IMR-90 (cell line): ENCODE data around the gene TAGLN. TPM values are rescaled to one million over a fixed set of nuclear protein-coding genes. Genes with fewer than 3 reads are reported as not detected.
A peak's percentile ranks its signal among the peaks of the same experiment; 100 is the strongest.

Experiments used
- ATAC-seq: fragments of 200-7000 bp; cut with Tn5 transposase; 2 replicates; pipeline ENCODE4 v1.9.1; 2020; ENCODE audit warnings: low read depth, mild to moderate bottlenecking, moderate library complexity
- BruUV-seq: library from RNA; stranded (reverse); fragments of 400-500 nt; replicated peaks from 2 replicates; lab custom pipeline; 2021; lab: Mats Ljungman, UMichigan
- CTCF ChIA-PET: fragments of 300-600 bp; formaldehyde crosslinking; extraction: SDS; loops from one replicate; lab custom pipeline; 2021; ENCODE audit warnings: antibody characterized with exemption; lab: Yijun Ruan, JAX
- POLR2A ChIA-PET: fragments of 300-600 bp; sonication (Branson Sonifier 250); formaldehyde crosslinking; loops from one replicate; lab custom pipeline; 2022; ENCODE audit warnings: antibody characterized with exemption; ENCODE audit not compliant: unreplicated experiment; lab: Charles Lee
- DNase-seq: peaks from one replicate; pipeline ENCODE4 v3.0.0; 2013
- H2AFZ ChIP-seq: replicated peaks from 2 replicates; pipeline ENCODE3; 2013; ENCODE audit warnings: low read length, mild to moderate bottlenecking; ENCODE audit not compliant: poor library complexity
- H2AK5ac ChIP-seq: 2 replicates; pipeline ENCODE4 v1.6.1; 2013; ENCODE audit warnings: low read depth, low read length, inconsistent platforms
- H2AK9ac ChIP-seq: replicated peaks from 2 replicates; pipeline ENCODE3; 2013; ENCODE audit warnings: mild to moderate bottlenecking, low read depth, low read length, moderate library complexity; ENCODE audit not compliant: poor library complexity
- H2BK120ac ChIP-seq: 2 replicates; pipeline ENCODE4 v1.6.1; 2013; ENCODE audit warnings: low read depth, low read length, inconsistent platforms
- H2BK15ac ChIP-seq: 3 replicates; pipeline ENCODE4 v1.6.1; 2013; ENCODE audit warnings: low read depth, low read length, inconsistent platforms
- H2BK20ac ChIP-seq: 2 replicates; pipeline ENCODE4 v1.6.1; 2013; ENCODE audit warnings: low read depth, mild to moderate bottlenecking, inconsistent platforms, low read length, moderate library complexity
- H2BK5ac ChIP-seq: 2 replicates; pipeline ENCODE4 v1.6.1; 2013; ENCODE audit warnings: mild to moderate bottlenecking, low read depth, low read length, inconsistent platforms; ENCODE audit not compliant: poor library complexity, severe bottlenecking
- H3K14ac ChIP-seq: replicated peaks from 2 replicates; pipeline ENCODE4 v1.6.1; 2013; ENCODE audit warnings: low read depth, low read length, inconsistent platforms
- H3K18ac ChIP-seq: 2 replicates; pipeline ENCODE4 v1.6.1; 2013; ENCODE audit warnings: low read depth, low read length, control low read depth
- H3K23ac ChIP-seq: 2 replicates; pipeline ENCODE4 v1.6.1; 2013; ENCODE audit warnings: low read depth, low read length, inconsistent platforms
- H3K27ac ChIP-seq: 2 replicates; pipeline ENCODE4 v1.5.1; 2013; ENCODE audit warnings: mild to moderate bottlenecking, control low read depth, low read length; ENCODE audit not compliant: insufficient read depth
- H3K27me3 ChIP-seq: 2 replicates; pipeline ENCODE4 v1.6.1; 2013; ENCODE audit warnings: low read length; ENCODE audit not compliant: control insufficient read depth, insufficient read depth
- H3K36me3 ChIP-seq: 2 replicates; pipeline ENCODE4 v1.6.1; 2013; ENCODE audit warnings: low read length, mixed read lengths; ENCODE audit not compliant: control insufficient read depth, insufficient read depth
- H3K4ac ChIP-seq: 2 replicates; pipeline ENCODE4 v1.6.1; 2013; ENCODE audit warnings: low read depth, low read length, inconsistent platforms
- H3K4me1 ChIP-seq: 2 replicates; pipeline ENCODE4 v1.6.1; 2013; ENCODE audit warnings: low read length, mixed read lengths; ENCODE audit not compliant: control insufficient read depth, insufficient read depth
- H3K4me2 ChIP-seq: 2 replicates; pipeline ENCODE4 v1.6.1; 2013; ENCODE audit warnings: low read depth, mild to moderate bottlenecking, control low read depth, low read length, moderate library complexity
- H3K4me3 ChIP-seq: 2 replicates; pipeline ENCODE4 v1.5.1; 2013; ENCODE audit warnings: low read depth, mild to moderate bottlenecking, control low read depth, low read length, moderate library complexity; ENCODE audit not compliant: insufficient read depth
- H3K56ac ChIP-seq: 2 replicates; pipeline ENCODE4 v1.6.1; 2013; ENCODE audit warnings: low read length, inconsistent platforms; ENCODE audit not compliant: insufficient read depth; ENCODE audit errors: extremely low read depth
- H3K79me1 ChIP-seq, 2 experiments: 2 replicates each; pipeline ENCODE4 v1.6.1; 2013; ENCODE audit warnings: low read length in 2 of 2, inconsistent platforms in 1 of 2, low read depth in 1 of 2
- H3K9ac ChIP-seq: 2 replicates; pipeline ENCODE4 v1.6.1; 2013; ENCODE audit warnings: low read depth, low read length, control low read depth
- H3K9me1 ChIP-seq: 2 replicates; pipeline ENCODE4 v1.6.1; 2013; ENCODE audit warnings: low read length, inconsistent platforms; ENCODE audit not compliant: insufficient read depth
- H3K9me3 ChIP-seq: 2 replicates; pipeline ENCODE4 v1.6.1; 2013; ENCODE audit warnings: low read length; ENCODE audit not compliant: control insufficient read depth, insufficient read depth
- H4K20me1 ChIP-seq: 2 replicates; pipeline ENCODE4 v1.6.1; 2013; ENCODE audit warnings: low read length, inconsistent platforms; ENCODE audit not compliant: insufficient read depth
- H4K5ac ChIP-seq: 2 replicates; pipeline ENCODE4 v1.6.1; 2013; ENCODE audit warnings: mild to moderate bottlenecking, low read depth, low read length, control low read depth
- H4K8ac ChIP-seq, 2 experiments: 2 replicates each; pipeline ENCODE4 v1.6.1; 2013; ENCODE audit warnings: low read depth in 2 of 2, low read length in 2 of 2, control low read depth in 1 of 2, inconsistent platforms in 1 of 2
- H4K91ac ChIP-seq: 2 replicates; pipeline ENCODE4 v1.6.1; 2013; ENCODE audit warnings: low read depth, low read length, inconsistent platforms; ENCODE audit not compliant: insufficient read depth
- BHLHE40 ChIP-seq: fragments of 150-350 bp; IDR thresholded peaks from 2 replicates; pipeline ENCODE4 v1.6.1; 2016; ENCODE audit warnings: mild to moderate bottlenecking, low read depth, low read length
- CEBPB ChIP-seq: IDR thresholded peaks from 2 replicates; pipeline ENCODE4 v1.6.1; 2012; ENCODE audit warnings: low read depth, low read length, improper control_type of control experiment
- CTCF ChIP-seq: conservative IDR thresholded peaks from 2 replicates; pipeline ENCODE4 v1.5.1; 2012; ENCODE audit warnings: mild to moderate bottlenecking, low read depth, low read length, improper control_type of control experiment
- FOS ChIP-seq: fragments of 150-350 bp; IDR thresholded peaks from 2 replicates; pipeline ENCODE4 v1.6.1; 2016; ENCODE audit warnings: low read depth, low read length
- MAFK ChIP-seq: IDR thresholded peaks from 2 replicates; pipeline ENCODE4 v1.6.1; 2012; ENCODE audit warnings: low read depth, low read length, improper control_type of control experiment
- MXI1 ChIP-seq: IDR thresholded peaks from 2 replicates; pipeline ENCODE4 v1.6.1; 2012; ENCODE audit warnings: low read depth, mild to moderate bottlenecking, low read length, moderate library complexity, borderline replicate concordance
- RFX5 ChIP-seq: IDR thresholded peaks from 2 replicates; pipeline ENCODE4 v1.8.0; 2012; ENCODE audit warnings: low read depth, mild to moderate bottlenecking, low read length, moderate library complexity
- SMC3 ChIP-seq: fragments of 150-350 bp; IDR thresholded peaks from 2 replicates; pipeline ENCODE4 v1.6.1; 2016; ENCODE audit warnings: low read depth, mild to moderate bottlenecking, antibody characterized with exemption, low read length, moderate library complexity
- USF2 ChIP-seq: fragments of 150-350 bp; IDR thresholded peaks from 2 replicates; pipeline ENCODE4 v1.6.1; 2017; ENCODE audit warnings: mild to moderate bottlenecking, antibody characterized with exemption, low read length, low read depth
- WGBS, 2 experiments: methylation state at CpG; one replicate each; pipeline versions ENCODE4 v1.1.5 to v1.1.7; 2013; ENCODE audit warnings: missing lambda C conversion rate in 2 of 2; ENCODE audit not compliant: insufficient read length in 1 of 2; ENCODE audit errors: extremely low coverage in 2 of 2; 5-methylcytosine and 5-hydroxymethylcytosine counted together
- dilution Hi-C: fragments of 300-500 bp; cut with HindIII; formaldehyde crosslinking; loops from one replicate; pipeline ENCODE4 v1.14.3; 2018; ENCODE audit warnings: low sequenced_read_pairs; ENCODE audit not compliant: unreplicated experiment
- in situ Hi-C: fragments of 300-500 bp; cut with MboI; formaldehyde crosslinking; loops from 3 replicates; pipeline ENCODE4 v1.14.3; 2019; ENCODE audit warnings: low sequenced_read_pairs, inconsistent platforms, mixed read lengths
- intact Hi-C: fragments of 100-400 bp; cut with micrococcal nuclease; formaldehyde crosslinking; loops from 2 replicates; pipeline ENCODE4 v1.10.0; 2022
- polyA plus RNA-seq, 3 experiments: library from polyadenylated mRNA; depleted of rRNA; stranded (reverse); fragments of >200 nt; gene quantifications; 2 replicates each; pipeline ENCODE4 v1.2.3, GENCODE V29; 2012; ENCODE audit warnings: low replicate concordance in 1 of 3
- total RNA-seq: library from RNA; depleted of rRNA; stranded (reverse); fragments of >200 nt; gene quantifications from 2 replicates; pipeline ENCODE4 v1.2.3, GENCODE V29; 2012

The TAGLN gene
- total and polyA plus RNA-seq, 2 of the 4 experiments (the other 2 are of a cell fraction), result 2,558 to 3,760 TPM

GRCh38 chr11:117177534-117178209 is 21.5 kb upstream of the TAGLN start:
- H2BK120ac ChIP-seq, result peak overlapping the region; percentile 87
- BruUV-seq, result no TSS peak
- 0 out of 2 replicates have a peak overlapping the region, but pooled peaks have one; percentile 18 for H3K4me3 ChIP-seq
- H3K36me3 ChIP-seq, result peaks cover 10% of the 10 kb centered on the region
- H4K5ac ChIP-seq, result peak overlapping the region; percentile 28
- no peak overlapping the region for H3K23ac ChIP-seq
- peak overlapping the region; percentile 88 for H2BK5ac ChIP-seq
- H2AK9ac ChIP-seq, result peak overlapping the region; percentile 21
- CTCF ChIA-PET, result no interaction called here
- peak overlapping the region; percentile 81 to 96; a peak in 3 of 4 replicates for H4K8ac ChIP-seq
- no peaks in the 10 kb centered on the region for H3K27me3 ChIP-seq
- H3K56ac ChIP-seq, result no peak overlapping the region
- H2BK20ac ChIP-seq, result peak overlapping the region; percentile 90; the same call in 1 of the 2 replicates
- H3K9ac ChIP-seq, result peak overlapping the region; percentile 59
- 54% methylated on average over 2 of the region's 10 CpGs; no CpG with 5 or more reads in 1 of the 2 experiments for WGBS, 2 experiments
- H3K14ac ChIP-seq, result peak overlapping the region; percentile 91
- peaks cover 21 to 52% of the 10 kb centered on the region in 2 experiments for H3K79me1 ChIP-seq
- no peak for ATAC-seq
- dilution Hi-C loops (no loop called here), in situ Hi-C loops (no loop called here), intact Hi-C loops (loop anchor here (1.0 kb wide), 1 partner anchor 32 kb away; no protein-coding TSS in a partner anchor)
- H2AK5ac ChIP-seq, result peak overlapping the region; percentile 88; the same call in 1 of the 2 replicates
- TF ChIP-seq USF2 (no peak), CEBPB (no peak), FOS (no peak), MXI1 (no peak), MAFK (no peak), BHLHE40 (no peak), CTCF (no peak), SMC3 (no peak), RFX5 (no peak)
- no peaks in the 10 kb centered on the region for H3K9me3 ChIP-seq
- no peaks in the 10 kb centered on the region; the same call in none of the 2 replicates for H4K20me1 ChIP-seq
- H3K4me1 ChIP-seq, result peaks cover 13% of the 10 kb centered on the region
- peak overlapping the region; percentile 90; the same call in 2 of the 3 replicates for H2BK15ac ChIP-seq
- H3K4ac ChIP-seq, result peak overlapping the region; percentile 89
- POLR2A ChIA-PET, result interaction anchor here (0.6 to 1.6 kb wide), 3 partner anchors 22 to 1444 kb away, joined by 3 read pairs; no protein-coding TSS in a partner anchor
- peak overlapping the region; percentile 74 for H3K18ac ChIP-seq
- peak overlapping the region; percentile 67 for H3K27ac ChIP-seq
- peak overlapping the region; percentile 92 for H2AFZ ChIP-seq
- peaks cover 15% of the 10 kb centered on the region for H3K9me1 ChIP-seq
- DNase-seq, result no peak
- H4K91ac ChIP-seq, result peak overlapping the region; percentile 86; the same call in 1 of the 2 replicates
- peak overlapping the region; percentile 74 for H3K4me2 ChIP-seq
